ENCODE measurements around the gene MAPK8. TPM values are rescaled to one million over a fixed set of nuclear protein-coding genes. Genes with fewer than 3 reads are reported as not detected.

MAPK8 gene
- total RNA-seq, 1 experiment from 2014 or later = 52.9 TPM

DNA sequence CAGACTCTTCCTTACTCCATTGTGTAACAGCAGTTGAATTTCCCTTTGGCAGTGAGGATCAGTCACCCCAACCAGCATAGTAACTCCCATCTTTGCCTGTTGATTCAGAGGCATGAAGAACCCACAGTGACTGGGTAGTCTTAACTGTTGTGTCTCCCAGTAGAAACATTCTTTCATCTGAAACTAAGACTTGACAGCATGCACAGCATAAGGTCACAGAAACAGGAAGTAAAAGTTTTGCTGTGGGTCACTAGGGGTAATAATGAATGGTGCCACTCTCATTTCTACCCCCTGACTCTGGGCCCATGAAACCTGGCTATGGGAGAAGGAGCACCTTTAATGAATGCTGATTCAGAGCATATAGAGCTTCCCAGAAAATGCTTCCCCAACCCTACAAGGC is 23.6 kb upstream of the MAPK8 start:
- ChIA-PET POLR2A (no interaction called here), CTCF (no interaction called here)
- DNase-seq (ENCODE audit: low spot score) = no peak
- no peak for ATAC-seq
- H3K27me3 Mint-ChIP-seq (ENCODE audit: low read depth) = peaks cover 2% of the 10 kb centered on the region
- H3K36me3 Mint-ChIP-seq = peaks cover 29% of the 10 kb centered on the region
- H3K4me1 Mint-ChIP-seq = no peaks in the 10 kb centered on the region
- H3K4me3 Mint-ChIP-seq = no peak overlapping the region
- TF ChIP-seq ESRRA (CRISPR knock-in tag; IDR thresholded peaks at IDR 0.05; ENCODE audit: borderline replicate concordance) (no peak), CBFB (CRISPR knock-in tag; IDR thresholded peaks at IDR 0.05; ENCODE audit: low read depth) (no peak)
- TF ChIP-seq, protein P1, sequence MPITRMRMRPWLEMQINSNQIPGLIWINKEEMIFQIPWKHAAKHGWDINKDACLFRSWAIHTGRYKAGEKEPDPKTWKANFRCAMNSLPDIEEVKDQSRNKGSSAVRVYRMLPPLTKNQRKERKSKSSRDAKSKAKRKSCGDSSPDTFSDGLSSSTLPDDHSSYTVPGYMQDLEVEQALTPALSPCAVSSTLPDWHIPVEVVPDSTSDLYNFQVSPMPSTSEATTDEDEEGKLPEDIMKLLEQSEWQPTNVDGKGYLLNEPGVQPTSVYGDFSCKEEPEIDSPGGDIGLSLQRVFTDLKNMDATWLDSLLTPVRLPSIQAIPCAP (CRISPR knock-in tag; IDR thresholded peaks at IDR 0.05) = no peak
- TF ChIP-seq, protein P2, sequence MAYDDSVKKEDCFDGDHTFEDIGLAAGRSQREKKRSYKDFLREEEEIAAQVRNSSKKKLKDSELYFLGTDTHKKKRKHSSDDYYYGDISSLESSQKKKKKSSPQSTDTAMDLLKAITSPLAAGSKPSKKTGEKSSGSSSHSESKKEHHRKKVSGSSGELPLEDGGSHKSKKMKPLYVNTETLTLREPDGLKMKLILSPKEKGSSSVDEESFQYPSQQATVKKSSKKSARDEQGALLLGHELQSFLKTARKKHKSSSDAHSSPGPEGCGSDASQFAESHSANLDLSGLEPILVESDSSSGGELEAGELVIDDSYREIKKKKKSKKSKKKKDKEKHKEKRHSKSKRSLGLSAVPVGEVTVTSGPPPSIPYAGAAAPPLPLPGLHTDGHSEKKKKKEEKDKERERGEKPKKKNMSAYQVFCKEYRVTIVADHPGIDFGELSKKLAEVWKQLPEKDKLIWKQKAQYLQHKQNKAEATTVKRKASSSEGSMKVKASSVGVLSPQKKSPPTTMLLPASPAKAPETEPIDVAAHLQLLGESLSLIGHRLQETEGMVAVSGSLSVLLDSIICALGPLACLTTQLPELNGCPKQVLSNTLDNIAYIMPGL (CRISPR knock-in tag; IDR thresholded peaks at IDR 0.05) = no peak
- no peak overlapping the region for H3K27ac Mint-ChIP-seq
- H3K9me3 Mint-ChIP-seq = peaks cover 41% of the 10 kb centered on the region

DNA sequence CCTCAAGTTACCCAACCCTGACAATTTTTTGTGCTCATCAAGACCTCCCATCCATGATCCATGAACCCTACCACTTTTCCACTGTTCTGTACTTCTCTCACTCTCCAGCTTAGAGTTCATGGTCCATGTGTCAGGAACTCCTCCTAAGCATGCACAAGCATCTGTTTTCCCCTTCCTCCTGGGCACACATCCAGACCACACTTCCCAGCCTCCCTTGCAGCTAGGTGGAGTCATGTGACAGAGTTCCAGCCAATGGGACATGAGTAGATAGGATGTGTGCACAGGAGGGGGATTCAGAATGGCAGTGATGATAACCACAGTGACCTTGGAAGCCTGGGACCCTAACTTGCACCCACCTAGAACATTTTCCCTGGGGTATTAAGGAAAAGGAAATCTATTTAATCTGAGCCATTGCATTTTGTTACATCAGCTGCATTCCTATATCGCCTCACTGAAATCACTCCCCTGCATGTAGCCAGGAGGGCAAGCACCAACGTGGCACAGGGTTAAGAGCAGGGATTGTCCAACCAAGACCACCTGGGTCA is 22.4 kb upstream of the MAPK8 start:
- POLR2A ChIA-PET = no interaction called here
- no peak for DNase-seq (ENCODE audit: low spot score)
- Mint-ChIP-seq H3K4me3 (no peak overlapping the region), H3K27ac (no peak overlapping the region), H3K9me3 (peaks cover 41% of the 10 kb centered on the region), H3K36me3 (peaks cover 29% of the 10 kb centered on the region), H3K27me3 (ENCODE audit: low read depth) (peaks cover 2% of the 10 kb centered on the region), H3K4me1 (peaks cover 4% of the 10 kb centered on the region; the same call in 1 of the 2 replicates)
- TF ChIP-seq FOXP1 (CRISPR knock-in tag; IDR thresholded peaks at IDR 0.05; ENCODE audit: borderline replicate concordance) (no peak), ZBTB21 (CRISPR knock-in tag; IDR thresholded peaks at IDR 0.05; ENCODE audit: borderline replicate concordance) (no peak)
- TF ChIP-seq, protein P3, sequence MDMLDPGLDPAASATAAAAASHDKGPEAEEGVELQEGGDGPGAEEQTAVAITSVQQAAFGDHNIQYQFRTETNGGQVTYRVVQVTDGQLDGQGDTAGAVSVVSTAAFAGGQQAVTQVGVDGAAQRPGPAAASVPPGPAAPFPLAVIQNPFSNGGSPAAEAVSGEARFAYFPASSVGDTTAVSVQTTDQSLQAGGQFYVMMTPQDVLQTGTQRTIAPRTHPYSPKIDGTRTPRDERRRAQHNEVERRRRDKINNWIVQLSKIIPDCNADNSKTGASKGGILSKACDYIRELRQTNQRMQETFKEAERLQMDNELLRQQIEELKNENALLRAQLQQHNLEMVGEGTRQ (CRISPR knock-in tag; IDR thresholded peaks at IDR 0.05) = peak; percentile 68
- TF ChIP-seq, protein P4, sequence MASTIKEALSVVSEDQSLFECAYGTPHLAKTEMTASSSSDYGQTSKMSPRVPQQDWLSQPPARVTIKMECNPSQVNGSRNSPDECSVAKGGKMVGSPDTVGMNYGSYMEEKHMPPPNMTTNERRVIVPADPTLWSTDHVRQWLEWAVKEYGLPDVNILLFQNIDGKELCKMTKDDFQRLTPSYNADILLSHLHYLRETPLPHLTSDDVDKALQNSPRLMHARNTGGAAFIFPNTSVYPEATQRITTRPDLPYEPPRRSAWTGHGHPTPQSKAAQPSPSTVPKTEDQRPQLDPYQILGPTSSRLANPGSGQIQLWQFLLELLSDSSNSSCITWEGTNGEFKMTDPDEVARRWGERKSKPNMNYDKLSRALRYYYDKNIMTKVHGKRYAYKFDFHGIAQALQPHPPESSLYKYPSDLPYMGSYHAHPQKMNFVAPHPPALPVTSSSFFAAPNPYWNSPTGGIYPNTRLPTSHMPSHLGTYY (CRISPR knock-in tag; IDR thresholded peaks at IDR 0.05) = no peak
- no peak for ATAC-seq
- CTCF ChIA-PET = no interaction called here

DNA sequence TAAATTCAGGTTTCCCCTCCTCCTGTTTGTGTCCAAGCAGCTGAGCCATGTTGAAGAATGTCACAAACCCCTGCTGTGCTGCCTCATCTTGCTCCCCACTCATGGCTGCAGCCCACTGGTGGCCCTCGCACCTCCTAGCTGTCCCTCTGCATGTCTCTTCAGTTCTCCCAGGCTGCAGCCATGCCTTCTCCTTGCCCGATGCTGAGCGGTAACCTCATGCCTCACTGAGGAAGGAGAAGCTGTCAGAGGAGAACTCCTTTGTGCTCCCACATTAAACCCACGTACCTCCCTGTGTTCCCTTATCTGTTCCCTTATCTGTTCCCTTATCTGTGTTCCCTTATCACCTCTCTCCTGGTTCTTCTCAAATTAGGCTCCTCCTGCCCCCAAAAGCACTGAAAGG is 21.7 kb upstream of the MAPK8 start:
- Mint-ChIP-seq H3K27ac (no peak overlapping the region), H3K4me3 (no peak overlapping the region), H3K4me1 (peaks cover 10% of the 10 kb centered on the region), H3K36me3 (peaks cover 29% of the 10 kb centered on the region), H3K27me3 (ENCODE audit: low read depth) (peaks cover 2% of the 10 kb centered on the region), H3K9me3 (peaks cover 41% of the 10 kb centered on the region)
- POLR2A ChIA-PET = no interaction called here
- CTCF ChIA-PET = no interaction called here
- TF ChIP-seq TP53 (CRISPR knock-in tag; IDR thresholded peaks at IDR 0.05) (no peak), TEAD1 (CRISPR knock-in tag; IDR thresholded peaks at IDR 0.05) (no peak), GRHL2 (CRISPR knock-in tag; IDR thresholded peaks at IDR 0.05; ENCODE audit: insufficient replicate concordance, severe bottlenecking) (no peak), ZNF671 (CRISPR knock-in tag; IDR thresholded peaks at IDR 0.05) (no peak), RORB (CRISPR knock-in tag; IDR thresholded peaks at IDR 0.05) (no peak), CREM (CRISPR knock-in tag; IDR thresholded peaks at IDR 0.05) (no peak)
- TF ChIP-seq, protein P5, sequence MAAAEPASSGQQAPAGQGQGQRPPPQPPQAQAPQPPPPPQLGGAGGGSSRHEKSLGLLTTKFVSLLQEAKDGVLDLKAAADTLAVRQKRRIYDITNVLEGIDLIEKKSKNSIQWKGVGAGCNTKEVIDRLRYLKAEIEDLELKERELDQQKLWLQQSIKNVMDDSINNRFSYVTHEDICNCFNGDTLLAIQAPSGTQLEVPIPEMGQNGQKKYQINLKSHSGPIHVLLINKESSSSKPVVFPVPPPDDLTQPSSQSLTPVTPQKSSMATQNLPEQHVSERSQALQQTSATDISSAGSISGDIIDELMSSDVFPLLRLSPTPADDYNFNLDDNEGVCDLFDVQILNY (CRISPR knock-in tag; IDR thresholded peaks at IDR 0.05) = no peak
- TF ChIP-seq, protein P6, sequence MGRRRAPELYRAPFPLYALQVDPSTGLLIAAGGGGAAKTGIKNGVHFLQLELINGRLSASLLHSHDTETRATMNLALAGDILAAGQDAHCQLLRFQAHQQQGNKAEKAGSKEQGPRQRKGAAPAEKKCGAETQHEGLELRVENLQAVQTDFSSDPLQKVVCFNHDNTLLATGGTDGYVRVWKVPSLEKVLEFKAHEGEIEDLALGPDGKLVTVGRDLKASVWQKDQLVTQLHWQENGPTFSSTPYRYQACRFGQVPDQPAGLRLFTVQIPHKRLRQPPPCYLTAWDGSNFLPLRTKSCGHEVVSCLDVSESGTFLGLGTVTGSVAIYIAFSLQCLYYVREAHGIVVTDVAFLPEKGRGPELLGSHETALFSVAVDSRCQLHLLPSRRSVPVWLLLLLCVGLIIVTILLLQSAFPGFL (CRISPR knock-in tag; IDR thresholded peaks at IDR 0.05; ENCODE audit: borderline replicate concordance) = no peak
- TF ChIP-seq, protein P3 (CRISPR knock-in tag; IDR thresholded peaks at IDR 0.05) = no peak
- DNase-seq (ENCODE audit: low spot score) (no peak), ATAC-seq (no peak)
